Fibroblast of peridontal ligament (primary cell): ENCODE data around the gene TRNAU1AP.
"Not testable (repeated sequence)": the region's sequence is repeated elsewhere in the genome, so short reads cannot be mapped to it uniquely, and the experiment has no call there.

Experiments
- DNase-seq: peaks from one replicate; pipeline ENCODE4 v3.0.0-alpha.2; 2010; ENCODE audit errors: extremely low read depth

The TRNAU1AP gene

GRCh38 chr1:28521502-28522164, 31.3 kb upstream of the TRNAU1AP start:
- no peak for DNase-seq

GRCh38 chr1:28522537-28522936, 30.3 kb upstream of the TRNAU1AP start:
- not testable (repeated sequence) for DNase-seq

- not testable (repeated sequence) for DNase-seq
These were observed 27.8 kb upstream of the TRNAU1AP start for GRCh38 chr1:28525002-28525642.

GRCh38 chr1:28526886-28527285, 26.0 kb upstream of the TRNAU1AP start:
- peak; percentile 8 for DNase-seq

DNA sequence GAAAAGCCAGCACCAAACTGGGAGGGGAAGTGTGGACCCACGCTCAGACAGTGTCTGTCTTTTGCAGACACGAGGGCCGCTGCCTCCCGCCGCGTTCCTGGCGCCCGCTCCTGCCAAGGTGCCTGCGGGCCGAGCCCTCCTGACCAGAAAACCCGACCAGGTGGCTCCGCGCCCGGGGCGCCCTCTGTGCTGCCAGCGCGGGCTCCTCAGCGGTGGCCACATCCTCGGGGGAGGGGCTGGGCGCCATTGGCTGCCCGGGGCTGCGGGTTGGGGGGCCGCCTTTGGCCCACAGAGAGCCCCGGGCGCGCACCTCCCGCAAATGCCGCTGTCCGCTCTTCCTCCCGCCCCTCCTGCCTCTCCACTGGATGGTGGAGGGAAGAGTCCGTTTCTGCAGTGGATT, 22.4 kb upstream of the TRNAU1AP start:
- DNase-seq: no peak

DNA sequence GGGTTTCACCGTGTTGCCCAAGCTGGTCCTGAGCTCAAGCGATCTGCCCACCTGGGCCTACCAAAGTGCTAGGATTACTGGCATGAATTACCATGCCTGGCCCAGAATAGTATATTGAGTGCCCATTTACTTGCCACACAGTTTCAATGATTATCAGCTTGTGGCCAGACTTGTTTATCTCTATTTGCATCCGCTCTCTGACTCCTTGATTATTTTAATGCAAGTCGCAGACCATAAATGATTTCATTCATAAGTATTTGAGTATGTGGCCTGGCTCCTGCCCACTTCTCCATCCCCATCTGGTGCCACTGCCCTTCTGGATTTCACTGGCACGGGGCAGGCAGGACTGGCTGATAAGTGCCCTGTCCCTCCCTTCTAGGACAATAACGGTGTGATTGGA, 18.2 kb upstream of the TRNAU1AP start:
- no peak for DNase-seq

DNA sequence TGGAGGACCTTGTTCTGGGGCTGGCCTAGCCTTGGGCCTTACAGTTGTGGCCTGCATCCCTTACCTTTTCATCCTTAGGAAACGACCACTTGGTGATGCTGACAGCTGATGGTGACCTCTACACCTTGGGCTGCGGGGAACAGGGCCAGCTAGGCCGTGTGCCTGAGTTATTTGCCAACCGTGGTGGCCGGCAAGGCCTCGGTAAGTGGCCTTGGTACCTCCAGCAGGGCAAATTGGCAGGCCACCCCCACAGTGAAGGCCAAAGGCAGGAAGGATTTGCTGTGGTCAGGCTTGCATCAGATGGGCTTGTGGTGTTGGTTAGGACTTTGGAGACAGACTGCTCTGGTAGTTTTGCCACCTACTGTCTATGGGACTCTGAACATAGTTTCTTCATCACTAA, 17.7 kb upstream of the TRNAU1AP start:
- no peak for DNase-seq

DNA sequence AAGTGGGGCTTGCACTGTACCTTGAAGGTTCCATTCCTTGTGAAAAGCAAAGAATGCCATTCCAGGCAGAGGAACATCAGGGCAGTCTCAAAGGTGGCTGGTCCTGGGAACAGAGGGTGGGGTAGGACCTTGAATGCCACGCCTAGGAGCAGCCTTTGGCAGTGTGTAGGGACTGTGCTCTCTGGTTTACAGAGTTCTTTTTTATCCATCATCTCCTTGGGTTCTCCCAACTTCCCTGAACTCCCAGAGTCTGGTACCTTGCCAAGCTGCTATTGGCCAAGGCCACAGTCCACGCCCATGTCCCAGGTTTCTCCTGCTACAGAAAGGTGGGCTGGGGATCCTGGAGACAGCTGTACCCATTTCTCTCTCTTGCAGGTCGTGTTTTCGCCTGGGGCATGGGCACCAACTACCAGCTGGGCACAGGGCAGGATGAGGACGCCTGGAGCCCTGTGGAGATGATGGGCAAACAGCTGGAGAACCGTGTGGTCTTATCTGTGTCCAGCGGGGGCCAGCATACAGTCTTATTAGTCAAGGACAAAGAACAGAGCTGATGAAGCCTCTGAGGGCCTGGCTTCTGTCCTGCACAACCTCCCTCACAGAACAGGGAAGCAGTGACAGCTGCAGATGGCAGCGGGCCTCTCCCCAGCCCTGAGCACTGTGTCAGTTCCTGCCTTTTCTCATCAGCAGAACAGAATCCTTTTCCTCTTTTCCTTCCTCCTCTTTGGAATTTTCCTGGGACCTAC, 15.3 kb upstream of the TRNAU1AP start:
- DNase-seq: no peak

DNA sequence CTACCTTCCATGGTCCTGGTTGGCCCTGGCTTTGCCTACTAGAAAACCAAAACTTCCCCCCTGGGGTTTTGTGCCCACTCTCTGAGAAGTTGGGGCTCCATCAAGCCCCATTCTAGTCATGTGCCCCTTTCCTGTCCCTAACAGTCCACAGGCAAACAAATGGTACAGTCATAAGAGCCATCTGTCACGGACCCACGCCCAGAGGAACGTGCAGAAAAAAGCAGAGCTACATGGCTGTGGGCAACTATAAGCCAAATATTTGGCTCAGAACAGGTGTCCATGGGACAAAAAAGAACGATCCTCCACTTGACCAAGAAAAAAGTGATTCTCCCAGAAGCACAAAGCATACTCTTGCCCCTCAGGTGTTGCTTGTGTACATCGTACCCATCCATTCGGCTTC, 14.6 kb upstream of the TRNAU1AP start:
- DNase-seq: no peak

DNA sequence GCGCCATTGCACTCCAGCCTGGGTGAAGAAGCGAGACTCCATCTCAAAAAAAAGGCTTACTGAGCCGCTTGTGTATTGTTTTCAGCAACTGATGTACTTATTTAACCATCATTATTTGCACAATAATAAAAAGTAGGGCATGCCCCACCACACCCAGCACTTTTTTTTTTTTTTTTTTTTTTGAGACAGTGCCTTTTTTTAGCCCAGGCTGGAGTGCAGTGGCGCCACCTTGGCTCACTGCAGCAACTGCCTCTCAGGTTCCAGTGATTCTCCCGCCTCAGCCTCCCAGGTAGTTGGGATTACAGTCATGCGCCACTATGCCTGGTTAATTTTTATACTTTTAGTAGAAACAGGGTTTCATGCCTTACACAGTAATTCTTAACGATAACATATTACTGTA, 12.2 kb upstream of the TRNAU1AP start:
- no peak for DNase-seq

- not testable (repeated sequence) for DNase-seq
These were observed 11.4 kb upstream of the TRNAU1AP start for GRCh38 chr1:28541414-28542015.

- DNase-seq: no peak
These were observed 7.6 kb upstream of the TRNAU1AP start for GRCh38 chr1:28545246-28545628.

DNA sequence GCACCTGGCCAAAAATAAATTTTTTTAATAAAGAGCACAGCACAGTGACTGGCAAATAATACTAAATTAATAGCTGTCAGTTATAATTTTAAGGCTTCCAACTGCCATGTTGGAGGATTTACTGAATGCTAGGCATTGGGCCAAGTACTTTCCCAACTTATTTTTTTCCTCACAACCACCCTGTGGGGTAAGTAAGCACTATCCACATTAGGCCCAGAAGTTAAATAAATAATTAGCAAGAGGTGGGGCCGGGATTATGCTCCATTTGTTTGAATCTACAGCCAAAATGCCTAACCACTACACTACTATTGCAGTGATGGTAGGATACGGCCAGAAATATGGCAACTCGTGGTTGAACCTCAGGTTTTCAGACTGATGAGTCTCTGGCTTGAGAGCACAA, 4.6 kb upstream of the TRNAU1AP start:
- DNase-seq: peak; percentile 3

DNA sequence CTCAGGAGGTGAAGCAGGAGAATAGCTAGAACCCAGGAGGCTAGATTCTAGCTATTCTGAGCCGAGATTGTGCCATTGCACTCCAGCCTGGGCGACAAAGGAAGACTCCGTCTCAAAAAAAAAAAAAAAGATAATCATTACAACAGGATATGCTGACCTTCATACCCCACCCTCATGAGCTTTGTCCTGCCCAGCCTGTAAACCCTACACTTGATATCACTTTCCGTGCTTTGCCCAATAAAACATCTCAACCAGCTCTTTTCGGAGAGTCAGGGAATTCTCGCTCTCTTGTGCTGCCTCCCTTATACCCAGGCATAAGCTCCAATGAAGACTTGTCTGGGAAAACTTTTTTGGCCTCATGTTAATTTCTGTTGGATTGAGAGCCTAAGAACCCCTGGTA, 1.5 kb upstream of the TRNAU1AP start:
- no peak for DNase-seq

GRCh38 chr1:28560886-28561285, 8.0 kb downstream of the TRNAU1AP start:
- DNase-seq: no peak

- no peak for DNase-seq
These were observed 11.4 kb downstream of the TRNAU1AP start for GRCh38 chr1:28564310-28564709.

DNA sequence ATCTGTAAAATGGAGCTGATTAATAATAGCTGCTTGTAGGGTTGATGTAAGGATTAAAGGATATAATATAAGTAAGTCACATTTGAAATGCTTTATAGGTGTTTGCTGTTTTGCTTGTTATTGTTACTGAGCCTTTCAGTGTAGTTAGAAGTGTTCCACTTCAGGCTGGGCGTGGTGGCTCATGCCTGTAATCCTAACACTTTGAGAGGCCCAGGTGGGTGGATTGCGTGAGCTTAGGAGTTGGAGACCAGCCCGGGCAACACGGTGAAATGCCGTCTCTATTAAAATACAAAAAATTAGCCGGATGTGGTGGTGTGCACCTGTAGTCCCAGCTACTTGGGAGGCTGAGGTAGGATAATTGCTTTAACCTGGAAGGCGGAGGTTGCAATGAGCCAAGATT, 12.2 kb downstream of the TRNAU1AP start:
- DNase-seq: no peak

DNA sequence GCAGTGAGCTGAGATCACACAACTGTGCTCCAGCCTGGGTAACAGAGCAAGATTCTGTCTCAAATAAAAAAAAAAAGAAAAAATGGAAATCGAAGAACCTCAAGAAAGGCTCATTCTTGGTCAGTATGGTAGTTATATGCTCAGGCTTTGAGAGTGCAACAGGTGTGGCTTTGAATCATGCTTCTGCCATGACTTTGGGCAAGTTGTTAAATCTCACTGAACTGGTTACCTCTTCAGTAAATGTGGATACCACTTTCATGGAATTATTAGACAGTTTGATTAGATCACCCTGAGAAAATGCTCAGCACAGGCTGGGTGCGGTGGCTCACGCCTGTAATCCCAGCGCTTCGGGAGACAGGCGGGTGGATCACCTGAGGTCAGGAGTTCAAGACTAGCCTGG, 12.8 kb downstream of the TRNAU1AP start:
- DNase-seq: no peak

DNA sequence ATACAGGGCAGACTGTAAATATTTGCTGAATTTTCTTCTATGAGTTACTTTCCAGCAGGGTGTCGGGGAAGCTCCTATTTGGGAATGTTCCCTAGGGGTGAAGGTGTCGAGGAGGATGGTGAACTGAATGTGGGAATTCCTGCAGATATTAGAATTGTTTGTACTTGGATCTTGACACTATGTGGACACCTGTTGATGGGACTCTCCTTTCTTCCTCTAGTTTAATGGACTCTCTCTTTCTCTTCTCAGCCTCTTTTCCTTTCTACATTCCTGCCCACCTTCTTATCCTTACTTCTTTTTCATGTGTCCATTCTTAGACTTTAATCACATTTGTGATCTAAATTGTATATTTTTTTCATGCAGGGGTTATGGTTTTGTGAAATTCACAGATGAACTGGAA, 14.0 kb downstream of the TRNAU1AP start:
- no peak for DNase-seq

DNA sequence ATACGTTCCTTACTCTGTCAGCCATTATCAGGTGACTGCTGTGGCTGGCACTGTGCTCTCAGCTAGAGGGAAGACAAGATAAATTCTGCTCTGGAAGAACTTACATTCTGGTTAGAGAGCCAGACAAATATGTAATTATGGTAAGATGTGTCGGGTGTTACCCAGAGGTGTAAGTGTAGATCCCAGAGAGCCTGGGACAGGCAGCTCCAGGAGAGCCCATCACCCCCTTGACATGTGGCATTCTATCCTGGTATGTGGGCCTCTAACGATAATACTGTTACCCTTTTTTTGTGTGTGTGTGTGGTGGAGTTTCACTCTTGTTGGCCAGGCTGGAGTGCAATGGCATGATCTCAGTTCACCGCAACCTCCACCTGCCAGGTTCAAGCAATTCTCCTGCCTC, 19.0 kb downstream of the TRNAU1AP start:
- DNase-seq: no peak

- DNase-seq: peak; percentile 27
These were observed 20.0 kb downstream of the TRNAU1AP start for GRCh38 chr1:28572891-28573290.

DNA sequence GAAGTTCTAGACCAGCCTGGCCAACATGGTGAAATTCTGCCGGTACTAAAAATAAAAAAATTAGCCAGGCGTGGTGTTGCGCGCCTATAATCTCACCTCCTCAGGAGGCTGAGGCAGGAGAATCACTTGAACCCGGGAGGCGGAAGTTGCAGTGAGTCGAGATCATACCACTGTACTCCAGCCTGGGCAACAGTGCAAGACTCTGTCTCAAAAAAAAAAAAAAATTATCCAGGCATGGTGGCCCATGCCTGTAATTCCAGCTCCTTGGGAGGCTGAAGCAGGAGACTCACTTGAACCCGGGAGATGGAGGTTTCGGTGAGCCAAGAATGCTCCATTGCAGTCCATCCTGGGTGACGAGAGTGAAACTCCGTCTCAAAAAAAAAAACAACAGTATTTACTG, 20.7 kb downstream of the TRNAU1AP start:
- DNase-seq: no peak
